Aorta (tissue), 5 donors: Measurements from ENCODE around the gene ICAM5. TPM values are rescaled to one million over a fixed set of nuclear protein-coding genes. Genes with fewer than 3 reads are reported as not detected.
"Not testable (repeated sequence)": the region's sequence is repeated elsewhere in the genome, so short reads cannot be mapped to it uniquely, and the experiment has no call there.

Experiments used
- ATAC-seq: fragments of 200-7000 bp; cut with Tn5 transposase; one replicate; pipeline ENCODE4 v1.9.1; 2022; ENCODE audit warnings: moderate library complexity; ENCODE audit not compliant: low FRiP score
- DNase-seq, 2 donors: peaks; one replicate each; pipeline ENCODE4 v3.0.0-alpha.2; 2020
- H3K27ac ChIP-seq, 2 donors: one replicate each; pipeline ENCODE4 v1.5.1; 2013; ENCODE audit warnings: low read length in 2 of 2, mild to moderate bottlenecking in 2 of 2, moderate library complexity in 2 of 2, control low read depth in 1 of 2, inconsistent platforms in 1 of 2, low read depth in 1 of 2
- H3K27me3 ChIP-seq, 2 donors: one replicate each; pipeline ENCODE4 v1.6.1; 2013; ENCODE audit warnings: control low read depth in 1 of 2, low read length in 1 of 2, mild to moderate bottlenecking in 1 of 2, moderate library complexity in 1 of 2; ENCODE audit not compliant: insufficient read depth in 2 of 2, control insufficient read depth in 1 of 2
- H3K36me3 ChIP-seq, 2 donors: one replicate each; pipeline ENCODE4 v1.6.1; 2013; ENCODE audit warnings: control low read depth in 1 of 2, low read length in 1 of 2, mild to moderate bottlenecking in 1 of 2; ENCODE audit not compliant: insufficient read depth in 2 of 2, control insufficient read depth in 1 of 2
- H3K4me1 ChIP-seq, 2 donors: one replicate each; pipeline ENCODE4 v1.6.1; 2013; ENCODE audit warnings: low read length in 2 of 2, control low read depth in 1 of 2, mild to moderate bottlenecking in 1 of 2, moderate library complexity in 1 of 2; ENCODE audit not compliant: insufficient read depth in 2 of 2, control insufficient read depth in 1 of 2
- H3K4me3 ChIP-seq, 2 donors: one replicate each; pipeline ENCODE4 v1.5.1; 2013; ENCODE audit warnings: low read length in 2 of 2, control low read depth in 1 of 2, mild to moderate bottlenecking in 1 of 2
- H3K9me3 ChIP-seq: one replicate; pipeline ENCODE4 v1.6.1; 2013; ENCODE audit warnings: mild to moderate bottlenecking, low read length; ENCODE audit not compliant: control insufficient read depth
- WGBS, 2 donors: extraction: QIAGEN DNeasy Blood & Tissue Kit; methylation state at CpG; one replicate each; pipeline ENCODE4 v1.1.7; 2013; 5-methylcytosine and 5-hydroxymethylcytosine counted together
- intact Hi-C, 2 donors: fragments of 100-400 bp; cut with DNase I; formaldehyde crosslinking; loops; one replicate each; pipeline versions ENCODE4 v1.14.2 to v1.15.0; 2022
- polyA plus RNA-seq, 2 donors: library from polyadenylated mRNA; stranded (reverse); fragments of 200-250 nt; gene quantifications; one replicate each; pipeline ENCODE4 v1.2.3, GENCODE V29; 2013
- total RNA-seq, 2 donors: library from RNA; stranded (reverse); fragmentation: NEBNext Ultra II Directional; extraction: Animal tissue kit (Norgen Biotek cat#: 25700); gene quantifications; one replicate each; pipeline ENCODE4 v1.2.1, GENCODE V29; 2021
- donor health status: healthy with polysubstance abuse.
- donor health status: Bipolar disorder and iron deficiency.
- donor health status: DM: no; HTN: no; CAD: no.
- donor health status: DM: no; HTN: no; CAD: no.
- donor health status: DM: yes; HTN: yes; CAD: no.

ICAM5 gene
- total and polyA plus RNA-seq, 4 donors: 0.10 to 2.5 (median 1.3) TPM; not detected in 1

- no peak for DNase-seq
- intact Hi-C loops: loop anchor here in 1 of 2 donors (5.0 kb wide), 1 partner anchor 53 kb away; no protein-coding TSS in a partner anchor
- Histone ChIP-seq H3K27me3 (no peaks in the 10 kb centered on the region), H3K9me3 (no peaks in the 10 kb centered on the region), H3K36me3 (no peaks in the 10 kb centered on the region), H3K4me1 (no peaks in the 10 kb centered on the region), H3K27ac (peak overlapping the region in 1 of 2 donors; percentile 55), H3K4me3 (peak overlapping the region; percentile 58 to 62)
- ATAC-seq: peak; percentile 1
- WGBS, 2 donors: 4 to 5% methylated on average over 44 of the region's 44 CpGs
Observed at GRCh38 chr19:10333758-10334587, 44.2 kb downstream of the ICAM5 start.

GRCh38 chr19:10334588-10335351 lies 45.0 kb downstream of the ICAM5 start:
- H3K27me3 ChIP-seq: no peaks in the 10 kb centered on the region
- H3K36me3 ChIP-seq: no peaks in the 10 kb centered on the region
- peak overlapping the region in 1 of 2 donors; percentile 15 for H3K27ac ChIP-seq
- peak; percentile 93 for ATAC-seq
- no peaks in the 10 kb centered on the region for H3K4me1 ChIP-seq
- WGBS, 2 donors: 9% methylated on average over 59 of the region's 59 CpGs
- DNase-seq: peak; percentile 95 to 98
- intact Hi-C loops: loop anchor here (5.0 kb wide), 2 partner anchors 48 to 53 kb away; partner anchors contain the start of gene TYK2 (in 1 of the 2)
- no peaks in the 10 kb centered on the region for H3K9me3 ChIP-seq
- H3K4me3 ChIP-seq: peak overlapping the region in 1 of 2 donors; percentile 62

- no peaks in the 10 kb centered on the region for H3K36me3 ChIP-seq
- no peak overlapping the region for H3K4me3 ChIP-seq
- DNase-seq (peak in 1 of 2 donors; percentile 55), ATAC-seq (no peak)
- intact Hi-C loops: loop anchor here in 1 of 2 donors (5.0 kb wide), 1 partner anchor 47 kb away; the partner anchor contains the start of gene TYK2
- 54 to 58% methylated on average over 26 of the region's 26 CpGs for WGBS, 2 donors
- no peaks in the 10 kb centered on the region for H3K9me3 ChIP-seq
- H3K4me1 ChIP-seq: no peaks in the 10 kb centered on the region
- H3K27ac ChIP-seq: no peak overlapping the region
- no peaks in the 10 kb centered on the region for H3K27me3 ChIP-seq
Observed at GRCh38 chr19:10335352-10335985, 45.7 kb downstream of the ICAM5 start.

GRCh38 chr19:10336725-10337124 lies 47.0 kb downstream of the ICAM5 start:
- intact Hi-C loops: loop anchor here in 1 of 2 donors (5.0 kb wide), 1 partner anchor 46 kb away; the partner anchor contains the start of gene TYK2
- H3K9me3 ChIP-seq, H3K4me3 ChIP-seq, ATAC-seq, H3K27me3 ChIP-seq, H3K27ac ChIP-seq, DNase-seq, H3K4me1 ChIP-seq, H3K36me3 ChIP-seq: not testable (repeated sequence)
- 93 to 97% methylated on average over 9 of the region's 9 CpGs for WGBS, 2 donors

GRCh38 chr19:10338940-10339339 lies 49.2 kb downstream of the ICAM5 start:
- Histone ChIP-seq H3K27me3 (no peaks in the 10 kb centered on the region), H3K9me3 (no peaks in the 10 kb centered on the region), H3K36me3 (no peaks in the 10 kb centered on the region), H3K27ac (no peak overlapping the region), H3K4me3 (no peak overlapping the region), H3K4me1 (no peaks in the 10 kb centered on the region)
- 89% methylated on average over 6 of the region's 6 CpGs for WGBS, 2 donors
- ATAC-seq (no peak), DNase-seq (no peak)
- intact Hi-C loops: loop anchor here in 1 of 2 donors (5.0 kb wide), 1 partner anchor 43 kb away; the partner anchor contains the start of gene TYK2

GRCh38 chr19:10339380-10339960 lies 49.7 kb downstream of the ICAM5 start, which contains the start of gene ICAM3:
TSS of gene ICAM3 (minus strand) at chr19:10339624. CDS start at chr19:10339614, 10 bp downstream.
- no peaks in the 10 kb centered on the region for H3K9me3 ChIP-seq
- intact Hi-C loops: loop anchor here in 1 of 2 donors (5.0 kb wide), 1 partner anchor 43 kb away; the partner anchor contains the start of gene TYK2
- H3K36me3 ChIP-seq: no peaks in the 10 kb centered on the region
- H3K4me3 ChIP-seq: no peak within 1 kb of the TSS
- ATAC-seq: no peak
- H3K4me1 ChIP-seq: no peaks in the 10 kb centered on the region
- no peak within 1 kb of the TSS for H3K27ac ChIP-seq
- peak in 1 of 2 donors; percentile 73 for DNase-seq
- whole genome bisulfite sequencing, 2 donors: 69 to 72% methylated on average over 14 of the region's 14 CpGs
- H3K27me3 ChIP-seq: no peaks in the 10 kb centered on the region

- ATAC-seq: no peak
- intact Hi-C loops: loop anchor here in 1 of 2 donors (5.0 kb wide), 1 partner anchor 42 kb away; the partner anchor contains the start of gene TYK2
Observed at GRCh38 chr19:10339977-10340376, 50.2 kb downstream of the ICAM5 start.

GRCh38 chr19:10343495-10343894 lies 53.7 kb downstream of the ICAM5 start:
- Histone ChIP-seq H3K27ac (no peak overlapping the region), H3K4me3 (no peak overlapping the region), H3K4me1 (no peaks in the 10 kb centered on the region), H3K27me3 (no peaks in the 10 kb centered on the region), H3K9me3 (no peaks in the 10 kb centered on the region), H3K36me3 (no peaks in the 10 kb centered on the region)
- ATAC-seq (no peak), DNase-seq (no peak)
- intact Hi-C loops: no loop called here
- 67 to 75% methylated on average over 2 of the region's 2 CpGs for WGBS, 2 donors

More at GRCh38 chr19:10339977-10340376, 50.2 kb downstream of the ICAM5 start:
- Histone ChIP-seq H3K27me3 (no peaks in the 10 kb centered on the region), H3K36me3 (no peaks in the 10 kb centered on the region), H3K4me1 (no peaks in the 10 kb centered on the region), H3K27ac (no peak overlapping the region), H3K9me3 (no peaks in the 10 kb centered on the region), H3K4me3 (no peak overlapping the region)
- 94 to 99% methylated on average over 5 of the region's 5 CpGs for WGBS, 2 donors
- DNase-seq: no peak
